ENCODE results near the gene C1orf94. TPM values are rescaled to one million over a fixed set of nuclear protein-coding genes. Genes with fewer than 3 reads are reported as not detected.
A peak's percentile ranks its signal among the peaks of the same experiment; 100 is the strongest.

Gene C1orf94
- polyA plus RNA-seq, 1 donor from 2014 or later = not detected

DNA sequence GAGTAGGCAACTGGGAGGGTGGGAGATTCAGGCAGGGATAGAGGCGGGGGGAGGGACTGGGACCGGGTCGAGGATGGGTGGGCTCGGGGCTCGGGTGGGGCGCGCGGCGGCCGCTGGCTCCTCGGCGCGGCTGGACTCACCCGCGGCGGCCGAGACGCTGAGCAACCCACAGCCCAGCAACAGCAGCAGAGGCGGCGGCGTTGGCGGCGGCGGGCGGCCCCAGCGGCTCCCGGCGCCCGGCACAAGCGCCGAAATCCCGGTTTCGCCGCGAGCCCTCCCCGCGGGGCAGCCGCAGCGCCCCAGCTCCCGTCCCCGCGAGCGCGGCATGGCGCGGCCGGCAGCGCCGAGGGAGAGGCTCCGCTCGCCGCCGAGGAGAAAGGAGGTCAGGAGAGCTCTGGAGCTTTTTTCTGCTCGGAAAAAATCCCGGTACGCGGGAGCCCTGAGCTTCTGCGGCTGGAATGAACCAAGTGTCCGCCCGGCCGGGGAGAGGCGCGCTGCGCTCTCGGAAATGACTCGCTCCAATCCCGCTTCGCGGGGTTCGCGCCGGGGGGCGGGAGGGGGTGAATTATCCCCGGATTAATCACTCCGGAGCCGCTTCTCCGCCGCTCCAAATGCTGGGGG, 11.8 kb upstream of the C1orf94 start, which contains the start of gene CSMD2:
TSS of gene CSMD2 (minus strand) at position 460 of the 621 bp plus-strand sequence. CDS start at position 327, 133 bp downstream.
- H3K27me3 ChIP-seq (ENCODE audit: insufficient read depth, low read depth, low read length) = peaks cover 44% of the 10 kb centered on the region

DNA sequence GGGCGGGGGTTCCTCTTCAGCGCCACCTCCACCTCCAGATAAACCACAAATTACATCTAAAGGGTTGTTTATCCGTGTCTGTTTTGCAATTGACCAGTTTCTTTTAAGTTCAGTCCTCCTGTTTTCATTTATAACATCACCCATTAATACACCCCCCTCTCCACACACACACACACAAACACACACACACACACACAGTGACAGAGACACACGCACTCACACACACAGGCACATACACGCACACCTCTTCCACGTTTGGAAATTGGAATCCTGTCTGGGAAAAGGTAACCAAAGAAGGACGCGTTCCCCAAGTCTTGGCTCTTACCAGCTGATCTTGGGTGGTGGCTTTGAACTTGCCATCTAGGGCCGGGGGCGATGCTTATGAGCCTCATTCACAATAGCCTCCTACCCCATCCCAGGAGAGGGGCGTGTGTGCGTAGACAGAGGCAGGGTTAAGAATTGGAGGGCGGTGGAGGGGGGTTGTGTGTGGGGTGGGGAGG, 11.2 kb upstream of the C1orf94 start:
- H3K79me2 ChIP-seq (replicated peaks; ENCODE audit: insufficient read depth, low read length) = no peaks in the 10 kb centered on the region
- no peaks in the 10 kb centered on the region for H3F3A ChIP-seq (ENCODE audit: insufficient read depth, low read length, poor library complexity, severe bottlenecking)
- H3K9me2 ChIP-seq (ENCODE audit: insufficient read depth, low read length) = no peaks in the 10 kb centered on the region
- no peaks in the 10 kb centered on the region for H3K36me3 ChIP-seq (ENCODE audit: insufficient read depth, low read length)
- peak overlapping the region; percentile 96 for H3K4me3 ChIP-seq (ENCODE audit: low read length)
- H2AFZ ChIP-seq (ENCODE audit: low read depth, low read length) = peak overlapping the region; percentile 43
- peaks cover 44% of the 10 kb centered on the region for H3K27me3 ChIP-seq (ENCODE audit: insufficient read depth, low read depth, low read length)
- no peaks in the 10 kb centered on the region for H3K9me3 ChIP-seq (ENCODE audit: low read length)
- H4K20me1 ChIP-seq (ENCODE audit: insufficient read depth) = no peaks in the 10 kb centered on the region
- peak overlapping the region; percentile 63 for H3K4me2 ChIP-seq (ENCODE audit: low read length)
- TF ChIP-seq EZH2 (IDR thresholded peaks at IDR 0.05; ENCODE audit: borderline replicate concordance, insufficient read depth, low read length, poor library complexity, severe bottlenecking) (no peak), TAF1 (IDR thresholded peaks at IDR 0.05; ENCODE audit: low read depth) (no peak), RAD21 (conservative IDR thresholded peaks at IDR 0.05) (no peak), MXI1 (conservative IDR thresholded peaks at IDR 0.05; ENCODE audit: poor library complexity, severe bottlenecking) (no peak), EP300 (conservative IDR thresholded peaks at IDR 0.05; ENCODE audit: poor library complexity, severe bottlenecking) (no peak), POLR2AphosphoS5 (IDR thresholded peaks at IDR 0.05) (no peak)
- TF ChIP-seq, protein P1, sequence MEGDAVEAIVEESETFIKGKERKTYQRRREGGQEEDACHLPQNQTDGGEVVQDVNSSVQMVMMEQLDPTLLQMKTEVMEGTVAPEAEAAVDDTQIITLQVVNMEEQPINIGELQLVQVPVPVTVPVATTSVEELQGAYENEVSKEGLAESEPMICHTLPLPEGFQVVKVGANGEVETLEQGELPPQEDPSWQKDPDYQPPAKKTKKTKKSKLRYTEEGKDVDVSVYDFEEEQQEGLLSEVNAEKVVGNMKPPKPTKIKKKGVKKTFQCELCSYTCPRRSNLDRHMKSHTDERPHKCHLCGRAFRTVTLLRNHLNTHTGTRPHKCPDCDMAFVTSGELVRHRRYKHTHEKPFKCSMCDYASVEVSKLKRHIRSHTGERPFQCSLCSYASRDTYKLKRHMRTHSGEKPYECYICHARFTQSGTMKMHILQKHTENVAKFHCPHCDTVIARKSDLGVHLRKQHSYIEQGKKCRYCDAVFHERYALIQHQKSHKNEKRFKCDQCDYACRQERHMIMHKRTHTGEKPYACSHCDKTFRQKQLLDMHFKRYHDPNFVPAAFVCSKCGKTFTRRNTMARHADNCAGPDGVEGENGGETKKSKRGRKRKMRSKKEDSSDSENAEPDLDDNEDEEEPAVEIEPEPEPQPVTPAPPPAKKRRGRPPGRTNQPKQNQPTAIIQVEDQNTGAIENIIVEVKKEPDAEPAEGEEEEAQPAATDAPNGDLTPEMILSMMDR (IDR thresholded peaks at IDR 0.05; ENCODE audit: poor library complexity, severe bottlenecking) = no peak
- peak overlapping the region; percentile 58 for H3K27ac ChIP-seq (ENCODE audit: low read length)
- H3K9ac ChIP-seq (ENCODE audit: low read length) = peak overlapping the region; percentile 83

More for the DNA sequence above, 11.8 kb upstream of the C1orf94 start, which contains the start of gene CSMD2:
- Histone ChIP-seq H3K27ac (ENCODE audit: low read length) (peak within 1 kb of the TSS; percentile 58), H3K9me2 (ENCODE audit: insufficient read depth, low read length) (no peaks in the 10 kb centered on the region), H3F3A (ENCODE audit: insufficient read depth, low read length, poor library complexity, severe bottlenecking) (no peaks in the 10 kb centered on the region), H2AFZ (ENCODE audit: low read depth, low read length) (peak within 1 kb of the TSS; percentile 43), H3K79me2 (replicated peaks; ENCODE audit: insufficient read depth, low read length) (no peaks in the 10 kb centered on the region), H3K36me3 (ENCODE audit: insufficient read depth, low read length) (no peaks in the 10 kb centered on the region), H3K4me3 (ENCODE audit: low read length) (peak within 1 kb of the TSS; percentile 96), H4K20me1 (ENCODE audit: insufficient read depth) (no peaks in the 10 kb centered on the region), H3K9ac (ENCODE audit: low read length) (peak within 1 kb of the TSS; percentile 83), H3K9me3 (ENCODE audit: low read length) (no peaks in the 10 kb centered on the region), H3K4me2 (ENCODE audit: low read length) (peak within 1 kb of the TSS; percentile 63)
- TF ChIP-seq RAD21 (conservative IDR thresholded peaks at IDR 0.05) (peak; percentile 57), MXI1 (conservative IDR thresholded peaks at IDR 0.05; ENCODE audit: poor library complexity, severe bottlenecking) (peak; percentile 46), TAF1 (IDR thresholded peaks at IDR 0.05; ENCODE audit: low read depth) (peak; percentile 98), POLR2AphosphoS5 (IDR thresholded peaks at IDR 0.05) (peak; percentile 69), EP300 (conservative IDR thresholded peaks at IDR 0.05; ENCODE audit: poor library complexity, severe bottlenecking) (no peak), EZH2 (IDR thresholded peaks at IDR 0.05; ENCODE audit: borderline replicate concordance, insufficient read depth, low read length, poor library complexity, severe bottlenecking) (no peak), SMC3 (conservative IDR thresholded peaks at IDR 0.05; ENCODE audit: poor library complexity) (peak; percentile 60)
- TF ChIP-seq, protein P2, sequence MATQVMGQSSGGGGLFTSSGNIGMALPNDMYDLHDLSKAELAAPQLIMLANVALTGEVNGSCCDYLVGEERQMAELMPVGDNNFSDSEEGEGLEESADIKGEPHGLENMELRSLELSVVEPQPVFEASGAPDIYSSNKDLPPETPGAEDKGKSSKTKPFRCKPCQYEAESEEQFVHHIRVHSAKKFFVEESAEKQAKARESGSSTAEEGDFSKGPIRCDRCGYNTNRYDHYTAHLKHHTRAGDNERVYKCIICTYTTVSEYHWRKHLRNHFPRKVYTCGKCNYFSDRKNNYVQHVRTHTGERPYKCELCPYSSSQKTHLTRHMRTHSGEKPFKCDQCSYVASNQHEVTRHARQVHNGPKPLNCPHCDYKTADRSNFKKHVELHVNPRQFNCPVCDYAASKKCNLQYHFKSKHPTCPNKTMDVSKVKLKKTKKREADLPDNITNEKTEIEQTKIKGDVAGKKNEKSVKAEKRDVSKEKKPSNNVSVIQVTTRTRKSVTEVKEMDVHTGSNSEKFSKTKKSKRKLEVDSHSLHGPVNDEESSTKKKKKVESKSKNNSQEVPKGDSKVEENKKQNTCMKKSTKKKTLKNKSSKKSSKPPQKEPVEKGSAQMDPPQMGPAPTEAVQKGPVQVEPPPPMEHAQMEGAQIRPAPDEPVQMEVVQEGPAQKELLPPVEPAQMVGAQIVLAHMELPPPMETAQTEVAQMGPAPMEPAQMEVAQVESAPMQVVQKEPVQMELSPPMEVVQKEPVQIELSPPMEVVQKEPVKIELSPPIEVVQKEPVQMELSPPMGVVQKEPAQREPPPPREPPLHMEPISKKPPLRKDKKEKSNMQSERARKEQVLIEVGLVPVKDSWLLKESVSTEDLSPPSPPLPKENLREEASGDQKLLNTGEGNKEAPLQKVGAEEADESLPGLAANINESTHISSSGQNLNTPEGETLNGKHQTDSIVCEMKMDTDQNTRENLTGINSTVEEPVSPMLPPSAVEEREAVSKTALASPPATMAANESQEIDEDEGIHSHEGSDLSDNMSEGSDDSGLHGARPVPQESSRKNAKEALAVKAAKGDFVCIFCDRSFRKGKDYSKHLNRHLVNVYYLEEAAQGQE (IDR thresholded peaks at IDR 0.05; ENCODE audit: borderline replicate concordance) = peak; percentile 59
- TF ChIP-seq, protein P1 (IDR thresholded peaks at IDR 0.05; ENCODE audit: poor library complexity, severe bottlenecking) = peak; percentile 40

All from neural cell (in vitro differentiated cells).